ENCODE results near the gene MED15. TPM values are rescaled to one million over a fixed set of nuclear protein-coding genes. Genes with fewer than 3 reads are reported as not detected.

The MED15 gene
- total and polyA plus RNA-seq, 10 of the 15 experiments (the other 5 are each of a cell fraction or from before 2014, with no cell fraction given) = 1.4 to 75.2 (median 26.9) TPM

GRCh38 chr22:20524004-20524481, 16.6 kb downstream of the MED15 start (continued):
- TF ChIP-seq CEBPZ (IDR thresholded peaks at IDR 0.05; ENCODE audit: low read depth, low read length) (no peak), IRF5 (IDR thresholded peaks at IDR 0.05; ENCODE audit: borderline replicate concordance) (no peak), CBX5 (IDR thresholded peaks at IDR 0.05; ENCODE audit: low read depth) (no peak)

GRCh38 chr22:20525048-20525447, 17.6 kb downstream of the MED15 start:
- Histone ChIP-seq H3K79me2 (ENCODE audit: control insufficient read depth, insufficient read depth, low read length) (peaks cover 71% of the 10 kb centered on the region), H3K27ac (ENCODE audit: control insufficient read depth, insufficient read depth) (no peak overlapping the region), H3K9me3 (replicated peaks; ENCODE audit: control insufficient read depth, insufficient read depth, low read length) (no peaks in the 10 kb centered on the region), H3K9ac (ENCODE audit: control insufficient read depth, insufficient read depth, low read length) (no peak overlapping the region), H2AFZ (ENCODE audit: control insufficient read depth, low read depth, low read length) (no peak overlapping the region), H3K4me1 (ENCODE audit: control insufficient read depth, insufficient read depth, low read length) (peaks cover 24% of the 10 kb centered on the region), H3K4me2 (ENCODE audit: control insufficient read depth, insufficient read depth) (no peak overlapping the region), H3K27me3 (replicated peaks in 1 of 2; ENCODE audit: control insufficient read depth in 2 of 2, insufficient read depth in 2 of 2, low read length in 1 of 2) (no peaks in the 10 kb centered on the region), H3K4me3 (no peak overlapping the region), H4K20me1 (ENCODE audit: control insufficient read depth, insufficient read depth) (peaks cover 9% of the 10 kb centered on the region), H3K36me3 (ENCODE audit: control insufficient read depth in 2 of 2, insufficient read depth in 2 of 2, low read length in 1 of 2) (peaks cover 16 to 19% of the 10 kb centered on the region in 2 experiments; a peak in 3 of 4 replicates)
- no TSS peak for BruUV-seq (replicated peaks)
- intact Hi-C loops (cut with micrococcal nuclease; ENCODE audit: unreplicated experiment) = no loop called here
- ATAC-seq (no peak), DNase-seq (ENCODE audit: low read depth, low spot score) (no peak), FAIRE-seq (no peak)
- CTCF ChIA-PET = interaction anchor here (1.2 to 1.4 kb wide), 2 partner anchors 11 to 81 kb away, joined by 3 to 4 read pairs; no protein-coding TSS in a partner anchor
- in situ Hi-C loops (cut with MboI) = no loop called here
- SMC1A ChIA-PET (ENCODE audit: uncharacterized antibody, unreplicated experiment) = no interaction called here
- 99% methylated on average over 7 of the region's 7 CpGs for WGBS (ENCODE audit: insufficient coverage, insufficient replicate concordance, low lambda C conversion rate, missing lambda C conversion rate)
- no peak for TF ChIP-seq LARP7 (IDR thresholded peaks at IDR 0.05)
- no peak for TF ChIP-seq JUND (IDR thresholded peaks at IDR 0.05; ENCODE audit: low read depth, low read length)
- no peak for TF ChIP-seq NR2C1 (IDR thresholded peaks at IDR 0.05)
- TF ChIP-seq BRCA1 (IDR thresholded peaks at IDR 0.05; ENCODE audit: low read depth, low read length) = no peak
- no peak for TF ChIP-seq RELA (IDR thresholded peaks at IDR 0.05; ENCODE audit: borderline replicate concordance, partially characterized antibody)
- no peak for TF ChIP-seq SP1 (IDR thresholded peaks at IDR 0.05; ENCODE audit: low read depth, low read length)
- no peak for TF ChIP-seq CREB1 (IDR thresholded peaks at IDR 0.05; ENCODE audit: low read depth)
- TF ChIP-seq ESRRA (IDR thresholded peaks at IDR 0.05; ENCODE audit: low read length) = no peak
- no peak for TF ChIP-seq RAD51 (IDR thresholded peaks at IDR 0.05)
- no peak for TF ChIP-seq MYC (IDR thresholded peaks at IDR 0.05; ENCODE audit: insufficient read depth, insufficient read length, insufficient replicate concordance, low read length, severe bottlenecking)
- RAD21 ChIA-PET (ENCODE audit: unreplicated experiment) = interaction anchor here (1.8 kb wide), 1 partner anchor 11 kb away, joined by 4 read pairs; no protein-coding TSS in a partner anchor
- POLR2A ChIA-PET = interaction anchor here (1.3 kb wide), 1 partner anchor 11 kb away, joined by 4 read pairs; no protein-coding TSS in a partner anchor

Data from GM12878 (cell line).